Neural progenitor cell (in vitro differentiated cells): ENCODE data around the gene CLDN10.

Source experiments
- EZH2 ChIP-seq: fragments of 200-600 bp; sonication (generic); IDR thresholded peaks from 2 replicates; pipeline ENCODE4 v1.6.1; 2017; ENCODE audit warnings: antibody characterized with exemption, mild to moderate bottlenecking, moderate library complexity
- EZH2phosphoT487 ChIP-seq: fragments of 200-600 bp; sonication (generic); IDR thresholded peaks from 2 replicates; pipeline ENCODE4 v1.6.1; 2017; ENCODE audit warnings: antibody characterized with exemption
- TF ChIP-seq, protein P1 (sequence below): fragments of 200-600 bp; sonication (generic); IDR thresholded peaks from 2 replicates; pipeline ENCODE4 v1.5.1; 2017; ENCODE audit warnings: antibody characterized with exemption, mild to moderate bottlenecking

DNA sequence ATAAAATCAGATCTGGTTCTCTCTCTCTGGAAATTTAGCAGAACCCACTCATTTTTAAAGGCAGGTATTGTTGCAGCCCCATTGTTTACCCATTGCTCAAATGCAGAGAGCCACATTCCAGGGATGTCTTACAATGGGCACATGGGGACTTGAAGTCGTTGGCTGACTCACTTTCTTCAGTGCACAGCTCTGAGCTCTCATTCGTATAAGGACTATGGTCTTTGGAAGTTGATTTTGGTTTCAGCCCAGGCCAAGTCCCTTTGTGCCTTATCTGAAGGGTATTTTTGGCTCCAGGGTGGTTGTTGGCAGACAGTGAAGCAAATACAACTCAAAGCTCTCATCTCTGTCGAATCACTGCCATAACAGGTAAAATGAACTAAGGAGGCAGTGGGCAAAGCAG, 47.3 kb upstream of the CLDN10 start:
- TF ChIP-seq, protein P1, sequence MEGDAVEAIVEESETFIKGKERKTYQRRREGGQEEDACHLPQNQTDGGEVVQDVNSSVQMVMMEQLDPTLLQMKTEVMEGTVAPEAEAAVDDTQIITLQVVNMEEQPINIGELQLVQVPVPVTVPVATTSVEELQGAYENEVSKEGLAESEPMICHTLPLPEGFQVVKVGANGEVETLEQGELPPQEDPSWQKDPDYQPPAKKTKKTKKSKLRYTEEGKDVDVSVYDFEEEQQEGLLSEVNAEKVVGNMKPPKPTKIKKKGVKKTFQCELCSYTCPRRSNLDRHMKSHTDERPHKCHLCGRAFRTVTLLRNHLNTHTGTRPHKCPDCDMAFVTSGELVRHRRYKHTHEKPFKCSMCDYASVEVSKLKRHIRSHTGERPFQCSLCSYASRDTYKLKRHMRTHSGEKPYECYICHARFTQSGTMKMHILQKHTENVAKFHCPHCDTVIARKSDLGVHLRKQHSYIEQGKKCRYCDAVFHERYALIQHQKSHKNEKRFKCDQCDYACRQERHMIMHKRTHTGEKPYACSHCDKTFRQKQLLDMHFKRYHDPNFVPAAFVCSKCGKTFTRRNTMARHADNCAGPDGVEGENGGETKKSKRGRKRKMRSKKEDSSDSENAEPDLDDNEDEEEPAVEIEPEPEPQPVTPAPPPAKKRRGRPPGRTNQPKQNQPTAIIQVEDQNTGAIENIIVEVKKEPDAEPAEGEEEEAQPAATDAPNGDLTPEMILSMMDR, result no peak
- no peak for TF ChIP-seq EZH2
- TF ChIP-seq EZH2phosphoT487, result no peak
